ENCODE measurements around the gene LRRC2. TPM values are rescaled to one million over a fixed set of nuclear protein-coding genes. Genes with fewer than 3 reads are reported as not detected.
"Not testable (repeated sequence)": the region's sequence is repeated elsewhere in the genome, so short reads cannot be mapped to it uniquely, and the experiment has no call there.

LRRC2 gene
- total RNA-seq, 1 donor from 2014 or later, result not detected

- Mint-ChIP-seq H3K4me3 (no peak overlapping the region), H3K27me3 (peaks cover 16% of the 10 kb centered on the region), H3K36me3 (ENCODE audit: low read depth) (no peaks in the 10 kb centered on the region), H3K27ac (no peak overlapping the region), H3K4me1 (peaks cover 2% of the 10 kb centered on the region), H3K9me3 (no peaks in the 10 kb centered on the region)
- ATAC-seq (ENCODE audit: low read depth) (no peak), DNase-seq (no peak)
- intact Hi-C loops (cut with micrococcal nuclease), result no loop called here
- TF ChIP-seq CTCF (IDR thresholded peaks at IDR 0.05), result no peak
- ChIA-PET CTCF (no interaction called here), POLR2A (no interaction called here)
Observed at GRCh38 chr3:46580675-46581074, 14.6 kb upstream of the LRRC2 start.

GRCh38 chr3:46579756-46580286 lies 13.7 kb upstream of the LRRC2 start:
- intact Hi-C loops (cut with micrococcal nuclease), result no loop called here
- H3K27ac Mint-ChIP-seq, result no peak overlapping the region
- no peaks in the 10 kb centered on the region for H3K36me3 Mint-ChIP-seq (ENCODE audit: low read depth)
- POLR2A ChIA-PET, result no interaction called here
- no peaks in the 10 kb centered on the region for H3K9me3 Mint-ChIP-seq
- DNase-seq, result no peak
- no peak for ATAC-seq (ENCODE audit: low read depth)
- H3K4me3 Mint-ChIP-seq, result no peak overlapping the region
- TF ChIP-seq CTCF (IDR thresholded peaks at IDR 0.05), result no peak
- peaks cover 2% of the 10 kb centered on the region for H3K4me1 Mint-ChIP-seq
- CTCF ChIA-PET, result no interaction called here
- H3K27me3 Mint-ChIP-seq, result peaks cover 15% of the 10 kb centered on the region

GRCh38 chr3:46578973-46579755 lies 13.1 kb upstream of the LRRC2 start:
- Mint-ChIP-seq H3K27me3 (peaks cover 15% of the 10 kb centered on the region), H3K4me3 (no peak overlapping the region), H3K27ac (no peak overlapping the region), H3K9me3 (no peaks in the 10 kb centered on the region), H3K4me1 (peaks cover 2% of the 10 kb centered on the region), H3K36me3 (ENCODE audit: low read depth) (no peaks in the 10 kb centered on the region)
- DNase-seq, result no peak
- intact Hi-C loops (cut with micrococcal nuclease), result no loop called here
- ChIA-PET POLR2A (no interaction called here), CTCF (no interaction called here)
- no peak for TF ChIP-seq CTCF (IDR thresholded peaks at IDR 0.05)
- ATAC-seq (ENCODE audit: low read depth), result no peak

GRCh38 chr3:46577580-46578249 lies 11.6 kb upstream of the LRRC2 start:
- CTCF ChIA-PET; POLR2A ChIA-PET; H3K4me3 Mint-ChIP-seq; H3K4me1 Mint-ChIP-seq; H3K27ac Mint-ChIP-seq; intact Hi-C loops (cut with micrococcal nuclease); H3K9me3 Mint-ChIP-seq; ATAC-seq (ENCODE audit: low read depth); DNase-seq; H3K36me3 Mint-ChIP-seq (ENCODE audit: low read depth): not testable (repeated sequence)
- peaks cover 21% of the 10 kb centered on the region for H3K27me3 Mint-ChIP-seq

- intact Hi-C loops (cut with micrococcal nuclease), result no loop called here
- H3K27me3 Mint-ChIP-seq, result peaks cover 22% of the 10 kb centered on the region
- peaks cover 2% of the 10 kb centered on the region for H3K4me1 Mint-ChIP-seq
- ChIA-PET CTCF (no interaction called here), POLR2A (no interaction called here)
- no peaks in the 10 kb centered on the region for H3K9me3 Mint-ChIP-seq
- DNase-seq (no peak), ATAC-seq (ENCODE audit: low read depth) (no peak)
- no peak overlapping the region for H3K27ac Mint-ChIP-seq
- TF ChIP-seq CTCF (IDR thresholded peaks at IDR 0.05), result no peak
- no peak overlapping the region for H3K4me3 Mint-ChIP-seq
- H3K36me3 Mint-ChIP-seq (ENCODE audit: low read depth), result no peaks in the 10 kb centered on the region
Observed at GRCh38 chr3:46576879-46577278, 10.8 kb upstream of the LRRC2 start.

All from activated B cell treated with CpG ODN at 0.5 μM for 24 hours (primary cell).